Sigmoid colon (tissue), 7 donors: ENCODE data around the gene SHANK1. TPM values are rescaled to one million over a fixed set of nuclear protein-coding genes. Genes with fewer than 3 reads are reported as not detected.

Experiments used
- DNase-seq: peaks from one replicate; pipeline ENCODE4 v3.0.0-alpha.2; 2019
- H3K27ac ChIP-seq, 4 donors: fragments of 200-600 bp; sonication (generic); one replicate each; pipeline ENCODE4 v1.5.1; 2016 to 2019; ENCODE audit warnings: mild to moderate bottlenecking in 1 of 4
- H3K27me3 ChIP-seq, 3 donors: fragments of 200-600 bp; sonication (generic); one replicate each; pipeline ENCODE4 v1.5.1; 2019; ENCODE audit warnings: mild to moderate bottlenecking in 1 of 3
- H3K36me3 ChIP-seq, 4 donors: fragments of 200-600 bp; sonication (generic); one replicate each; pipeline ENCODE4 v1.5.1; 2016 to 2019
- H3K4me1 ChIP-seq, 4 donors: fragments of 200-600 bp; sonication (generic); one replicate each; pipeline ENCODE4 v1.5.1; 2017 to 2019
- H3K4me3 ChIP-seq, 4 donors: fragments of 200-600 bp; sonication (generic); one replicate each; pipeline ENCODE4 v1.5.1; 2017 to 2019; ENCODE audit warnings: mild to moderate bottlenecking in 2 of 4, moderate library complexity in 1 of 4
- H3K9me3 ChIP-seq, 4 donors: fragments of 200-600 bp in 3 of 4; sonication (generic) in 3 of 4; one replicate each; pipeline versions ENCODE4 v1.5.1 to v1.6.1; 2013 to 2019
- EP300 ChIP-seq, 4 donors: sonication (generic); formaldehyde crosslinking; IDR thresholded peaks; one replicate each; pipeline ENCODE4 v1.6.1; 2017; ENCODE audit warnings: antibody characterized with exemption in 4 of 4
- POLR2A ChIP-seq, 2 donors: fragments of 450-650 bp; IDR thresholded peaks; one replicate each; pipeline ENCODE4 v1.6.1; 2016; ENCODE audit warnings: antibody characterized with exemption in 2 of 2, mild to moderate bottlenecking in 2 of 2, moderate library complexity in 2 of 2
- POLR2AphosphoS5 ChIP-seq, 4 donors: sonication (generic); formaldehyde crosslinking; IDR thresholded peaks; one replicate each; pipeline ENCODE4 v1.6.1; 2017; ENCODE audit warnings: antibody characterized with exemption in 4 of 4
- WGBS, 2 donors: extraction: QIAGEN DNeasy Blood & Tissue Kit; methylation state at CpG; one replicate each; pipeline ENCODE4 v1.1.7; 2013; 5-methylcytosine and 5-hydroxymethylcytosine counted together
- intact Hi-C: fragments of 100-400 bp; cut with DNase I; formaldehyde crosslinking; loops from one replicate; pipeline ENCODE4 v1.15.1; 2023
- polyA plus RNA-seq, 3 donors: library from polyadenylated mRNA; stranded (reverse); fragments of 200-250 nt; gene quantifications; one replicate each; pipeline ENCODE4 v1.2.3, GENCODE V29; 2013
- total RNA-seq, 4 donors: library from RNA; depleted of rRNA; stranded (reverse); fragments of >200 nt; gene quantifications; one replicate each; pipeline ENCODE4 v1.1.0, GENCODE V29; 2016
- TF ChIP-seq, protein P1 (sequence below), 4 experiments: fragments of 450-650 bp in 3 of 4; fragments of 200-600 bp in 1 of 4; IDR thresholded peaks; one replicate each; pipeline ENCODE4 v1.5.1; 2016 to 2019; ENCODE audit warnings: antibody characterized with exemption in 4 of 4, mild to moderate bottlenecking in 3 of 4, moderate library complexity in 2 of 4
- donor health status: healthy with polysubstance abuse.
- donor health status: Bipolar disorder and iron deficiency.
- donor health status: healthy.

Gene SHANK1
- total and polyA plus RNA-seq, 7 donors: under 0.01 to 1.2 (median 0.19) TPM; not detected in 2

- Histone ChIP-seq H3K27ac (peak overlapping the region; percentile 63 to 83 (median 64)), H3K9me3 (no peaks in the 10 kb centered on the region), H3K4me3 (peak overlapping the region; percentile 26 to 67 (median 56)), H3K4me1 (peaks cover 0 to 27% (median 25%) of the 10 kb centered on the region in 4 donors), H3K27me3 (peaks cover 12 to 74% (median 53%) of the 10 kb centered on the region in 3 donors), H3K36me3 (no peaks in the 10 kb centered on the region)
- 5 to 10% methylated on average over 31 of the region's 31 CpGs for WGBS, 2 donors
- no peak for DNase-seq
- intact Hi-C loops: loop anchor here (1.0 to 10.0 kb wide), 4 partner anchors 59 to 359 kb away; partner anchors contain the start of genes ASPDH, JOSD2 and NAPSA
- no peak for TF ChIP-seq POLR2AphosphoS5 (IDR thresholded peaks at IDR 0.05)
- TF ChIP-seq EP300 (IDR thresholded peaks at IDR 0.05): no peak
- TF ChIP-seq, protein P1, sequence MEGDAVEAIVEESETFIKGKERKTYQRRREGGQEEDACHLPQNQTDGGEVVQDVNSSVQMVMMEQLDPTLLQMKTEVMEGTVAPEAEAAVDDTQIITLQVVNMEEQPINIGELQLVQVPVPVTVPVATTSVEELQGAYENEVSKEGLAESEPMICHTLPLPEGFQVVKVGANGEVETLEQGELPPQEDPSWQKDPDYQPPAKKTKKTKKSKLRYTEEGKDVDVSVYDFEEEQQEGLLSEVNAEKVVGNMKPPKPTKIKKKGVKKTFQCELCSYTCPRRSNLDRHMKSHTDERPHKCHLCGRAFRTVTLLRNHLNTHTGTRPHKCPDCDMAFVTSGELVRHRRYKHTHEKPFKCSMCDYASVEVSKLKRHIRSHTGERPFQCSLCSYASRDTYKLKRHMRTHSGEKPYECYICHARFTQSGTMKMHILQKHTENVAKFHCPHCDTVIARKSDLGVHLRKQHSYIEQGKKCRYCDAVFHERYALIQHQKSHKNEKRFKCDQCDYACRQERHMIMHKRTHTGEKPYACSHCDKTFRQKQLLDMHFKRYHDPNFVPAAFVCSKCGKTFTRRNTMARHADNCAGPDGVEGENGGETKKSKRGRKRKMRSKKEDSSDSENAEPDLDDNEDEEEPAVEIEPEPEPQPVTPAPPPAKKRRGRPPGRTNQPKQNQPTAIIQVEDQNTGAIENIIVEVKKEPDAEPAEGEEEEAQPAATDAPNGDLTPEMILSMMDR (IDR thresholded peaks at IDR 0.05): no peak
- TF ChIP-seq POLR2A (IDR thresholded peaks at IDR 0.05): no peak
These were observed 4.3 kb upstream of the SHANK1 start for GRCh38 chr19:50723735-50724521.

GRCh38 chr19:50723069-50723468 is 3.5 kb upstream of the SHANK1 start, which contains the start of gene CLEC11A:
TSS of gene CLEC11A (plus strand) at chr19:50723364. CDS start at chr19:50723526, 162 bp downstream.
- no peaks in the 10 kb centered on the region for H3K9me3 ChIP-seq
- H3K27me3 ChIP-seq: peaks cover 19 to 78% (median 57%) of the 10 kb centered on the region in 3 donors
- H3K27ac ChIP-seq: peak within 1 kb of the TSS; percentile 63 to 83 (median 64)
- intact Hi-C loops: loop anchor here (10.0 kb wide), 2 partner anchors 208 to 358 kb away; partner anchors contain the start of genes ASPDH, JOSD2 and NAPSA
- peaks cover 0 to 34% (median 33%) of the 10 kb centered on the region in 4 donors for H3K4me1 ChIP-seq
- peak within 1 kb of the TSS; percentile 26 to 67 (median 56) for H3K4me3 ChIP-seq
- peak; percentile 90 for DNase-seq
- TF ChIP-seq EP300 (IDR thresholded peaks at IDR 0.05) (no peak), POLR2A (IDR thresholded peaks at IDR 0.05) (no peak), POLR2AphosphoS5 (IDR thresholded peaks at IDR 0.05) (no peak)
- TF ChIP-seq, protein P1 (IDR thresholded peaks at IDR 0.05): no peak
- H3K36me3 ChIP-seq: no peaks in the 10 kb centered on the region
- 20% methylated on average over 15 of the region's 15 CpGs for WGBS, 2 donors

DNA sequence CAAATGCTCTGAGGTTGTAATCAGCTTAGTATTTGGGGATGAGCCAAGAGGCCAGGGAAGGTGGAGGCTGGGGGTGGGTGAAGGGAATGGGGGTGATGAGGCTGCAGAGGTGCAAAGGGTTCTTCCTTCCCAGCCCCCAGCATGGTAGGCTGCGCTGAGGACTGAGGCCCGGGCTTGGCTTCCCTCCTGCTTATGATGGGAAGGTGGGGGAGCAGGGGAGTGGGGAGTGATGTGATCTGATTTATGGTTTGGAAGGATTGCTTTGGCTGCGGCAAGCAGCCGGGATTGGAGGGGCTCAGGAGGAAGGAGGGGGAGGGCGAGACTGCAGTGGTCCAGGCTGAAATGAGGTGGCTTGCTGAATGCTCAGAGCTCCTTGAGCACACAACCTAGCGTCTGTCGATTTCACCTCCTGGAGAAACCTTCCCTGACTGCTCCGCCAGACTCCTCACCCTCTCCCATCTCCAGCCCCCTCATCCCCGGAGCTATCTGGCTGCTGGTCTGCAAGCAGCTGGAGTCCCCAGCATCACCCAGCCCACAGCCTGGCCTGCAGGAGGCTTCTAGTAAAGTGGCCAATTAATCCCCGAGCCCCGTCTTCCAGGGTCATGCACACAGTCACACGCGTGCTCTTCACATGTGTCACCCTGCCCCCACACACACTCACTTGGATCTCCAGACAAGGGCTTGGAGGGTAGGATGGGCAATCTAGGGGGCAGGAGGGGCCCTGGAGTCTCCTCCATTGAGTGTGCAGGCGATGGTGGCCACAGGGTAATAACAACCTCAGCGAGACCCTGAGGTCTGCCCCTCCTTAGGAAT is 2.8 kb upstream of the SHANK1 start:
- TF ChIP-seq, protein P1 (IDR thresholded peaks at IDR 0.05): no peak
- TF ChIP-seq EP300 (IDR thresholded peaks at IDR 0.05) (no peak), POLR2AphosphoS5 (IDR thresholded peaks at IDR 0.05) (no peak), POLR2A (IDR thresholded peaks at IDR 0.05) (no peak)
- H3K27me3 ChIP-seq: peaks cover 24 to 78% (median 60%) of the 10 kb centered on the region in 3 donors
- peak; percentile 67 for DNase-seq
- intact Hi-C loops: loop anchor here (10.0 kb wide), 2 partner anchors 208 to 358 kb away; partner anchors contain the start of genes ASPDH, JOSD2 and NAPSA
- H3K9me3 ChIP-seq: no peaks in the 10 kb centered on the region
- peak overlapping the region; percentile 59 to 64 (median 62) for H3K27ac ChIP-seq
- H3K36me3 ChIP-seq: no peaks in the 10 kb centered on the region
- peaks cover 0 to 37% (median 36%) of the 10 kb centered on the region in 4 donors for H3K4me1 ChIP-seq
- WGBS, 2 donors: 44 to 52% methylated on average over 15 of the region's 15 CpGs
- peak overlapping the region in 2 of 4 donors; percentile 9 to 60 for H3K4me3 ChIP-seq

- intact Hi-C loops: loop anchor here (10.0 kb wide), 2 partner anchors 207 to 357 kb away; partner anchors contain the start of genes ASPDH, JOSD2 and NAPSA
- H3K27me3 ChIP-seq: peaks cover 24 to 78% (median 66%) of the 10 kb centered on the region in 3 donors
- no peaks in the 10 kb centered on the region for H3K36me3 ChIP-seq
- H3K4me3 ChIP-seq: no peak overlapping the region
- TF ChIP-seq POLR2AphosphoS5 (IDR thresholded peaks at IDR 0.05) (no peak), EP300 (IDR thresholded peaks at IDR 0.05) (no peak), POLR2A (IDR thresholded peaks at IDR 0.05) (no peak)
- TF ChIP-seq, protein P1 (IDR thresholded peaks at IDR 0.05): no peak
- no peak for DNase-seq
- WGBS, 2 donors: 66 to 78% methylated on average over 10 of the region's 10 CpGs
- peaks cover 0 to 37% (median 36%) of the 10 kb centered on the region in 4 donors for H3K4me1 ChIP-seq
- no peaks in the 10 kb centered on the region for H3K9me3 ChIP-seq
- H3K27ac ChIP-seq: no peak overlapping the region
These were observed 2.0 kb upstream of the SHANK1 start for GRCh38 chr19:50721441-50722137.
